Fibroblast of villous mesenchyme (primary cell): Measurements from ENCODE around the gene ALDH1B1. TPM values are rescaled to one million over a fixed set of nuclear protein-coding genes. Genes with fewer than 3 reads are reported as not detected.

ENCODE experiments used
- DNase-seq: peaks from one replicate; pipeline ENCODE4 v3.0.0-alpha.2; 2010; ENCODE audit warnings: low read depth
- H3K4me3 ChIP-seq: 2 replicates; pipeline ENCODE4 v1.5.1; 2011; ENCODE audit warnings: low read depth, mild to moderate bottlenecking, low read length
- total RNA-seq: library from RNA; depleted of rRNA; stranded (reverse); fragments of >200 nt; gene quantifications from 2 replicates; pipeline ENCODE4 v1.2.3, GENCODE V29; 2012
- TF ChIP-seq, protein P1 (sequence below): IDR thresholded peaks from 2 replicates; pipeline ENCODE4 v1.5.1; 2012; ENCODE audit warnings: low read depth, mild to moderate bottlenecking, low read length; ENCODE audit not compliant: insufficient read depth

The ALDH1B1 gene
- total RNA-seq, 1 donor: 74.3 TPM

- DNase-seq: no peak
- TF ChIP-seq, protein P1, sequence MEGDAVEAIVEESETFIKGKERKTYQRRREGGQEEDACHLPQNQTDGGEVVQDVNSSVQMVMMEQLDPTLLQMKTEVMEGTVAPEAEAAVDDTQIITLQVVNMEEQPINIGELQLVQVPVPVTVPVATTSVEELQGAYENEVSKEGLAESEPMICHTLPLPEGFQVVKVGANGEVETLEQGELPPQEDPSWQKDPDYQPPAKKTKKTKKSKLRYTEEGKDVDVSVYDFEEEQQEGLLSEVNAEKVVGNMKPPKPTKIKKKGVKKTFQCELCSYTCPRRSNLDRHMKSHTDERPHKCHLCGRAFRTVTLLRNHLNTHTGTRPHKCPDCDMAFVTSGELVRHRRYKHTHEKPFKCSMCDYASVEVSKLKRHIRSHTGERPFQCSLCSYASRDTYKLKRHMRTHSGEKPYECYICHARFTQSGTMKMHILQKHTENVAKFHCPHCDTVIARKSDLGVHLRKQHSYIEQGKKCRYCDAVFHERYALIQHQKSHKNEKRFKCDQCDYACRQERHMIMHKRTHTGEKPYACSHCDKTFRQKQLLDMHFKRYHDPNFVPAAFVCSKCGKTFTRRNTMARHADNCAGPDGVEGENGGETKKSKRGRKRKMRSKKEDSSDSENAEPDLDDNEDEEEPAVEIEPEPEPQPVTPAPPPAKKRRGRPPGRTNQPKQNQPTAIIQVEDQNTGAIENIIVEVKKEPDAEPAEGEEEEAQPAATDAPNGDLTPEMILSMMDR: no peak
- H3K4me3 ChIP-seq: no peak overlapping the region
These were observed 45.2 kb upstream of the ALDH1B1 start for GRCh38 chr9:38347271-38347671.

- TF ChIP-seq, protein P1: no peak
- no peak for DNase-seq
- H3K4me3 ChIP-seq: no peak overlapping the region
These were observed 44.6 kb upstream of the ALDH1B1 start for GRCh38 chr9:38347946-38348345.

DNA sequence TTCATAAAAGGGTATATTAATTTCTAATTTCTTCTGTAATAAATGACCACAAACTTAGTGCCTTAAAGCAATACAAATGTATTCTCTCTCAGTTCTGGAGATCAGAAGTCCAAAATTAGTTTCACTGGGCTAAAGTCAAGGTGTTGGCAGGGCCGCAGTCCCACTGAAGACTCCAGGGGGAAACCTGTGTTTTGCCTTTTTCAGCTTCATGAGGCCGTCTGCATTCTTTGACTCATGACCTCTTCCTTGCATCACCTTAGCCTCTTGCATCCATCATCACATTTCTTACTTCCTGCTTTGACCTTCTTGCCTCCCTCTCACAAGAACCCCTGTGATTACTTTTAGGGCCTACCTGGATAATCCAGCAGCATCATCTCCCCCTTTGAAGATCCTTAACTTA, 42.0 kb upstream of the ALDH1B1 start:
- DNase-seq: no peak
- TF ChIP-seq, protein P1: no peak
- H3K4me3 ChIP-seq: no peak overlapping the region

- no peak overlapping the region for H3K4me3 ChIP-seq
- TF ChIP-seq, protein P1: no peak
- DNase-seq: no peak
These were observed 39.8 kb upstream of the ALDH1B1 start for GRCh38 chr9:38352530-38353328.

DNA sequence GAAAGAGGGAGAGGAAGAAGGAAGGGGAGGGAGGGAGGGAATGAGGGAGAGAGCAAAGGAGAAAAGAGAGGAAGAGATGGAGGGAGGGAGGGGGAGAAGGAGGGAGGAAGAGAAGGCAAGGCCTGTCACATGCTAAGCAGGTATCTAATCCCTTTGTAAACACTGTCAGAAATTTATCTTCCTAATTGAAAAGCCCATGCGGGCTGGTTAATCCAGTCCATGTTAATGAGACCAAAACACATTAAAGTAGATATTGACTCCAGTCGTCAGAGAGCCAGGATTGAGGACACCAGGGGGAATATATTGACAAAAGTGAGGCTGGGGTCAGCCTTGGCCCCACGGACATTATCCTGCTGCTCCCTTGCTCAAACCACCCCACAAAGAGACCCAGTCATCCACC, 37.4 kb upstream of the ALDH1B1 start:
- TF ChIP-seq, protein P1: no peak
- DNase-seq: no peak
- no peak overlapping the region for H3K4me3 ChIP-seq

GRCh38 chr9:38355517-38356120, 36.9 kb upstream of the ALDH1B1 start:
- DNase-seq: no peak
- TF ChIP-seq, protein P1: no peak
- H3K4me3 ChIP-seq: no peak overlapping the region
